K562 (cell line): ENCODE results near the gene STRA6. TPM values are rescaled to one million over a fixed set of nuclear protein-coding genes. Genes with fewer than 3 reads are reported as not detected.

ENCODE experiments used
- ATAC-seq: fragments of 200-7000 bp; cut with Tn5 transposase; 3 replicates; pipeline ENCODE4 v1.9.1; 2020; ENCODE audit warnings: moderate library complexity
- BruUV-seq: library from RNA; stranded (reverse); fragments of 400-500 nt; replicated peaks from 2 replicates; lab custom pipeline; 2021; lab: Mats Ljungman, UMichigan
- CTCF ChIA-PET: fragments of 300-600 bp; formaldehyde crosslinking; extraction: SDS; loops from one replicate; lab custom pipeline; 2021; ENCODE audit warnings: low intra/inter-chr PET ratio; lab: Yijun Ruan, JAX
- POLR2A ChIA-PET: fragments of 300-600, 350-650 bp; sonication (Branson Sonifier 250); formaldehyde crosslinking; extraction: SDS; loops from one replicate; lab custom pipeline; 2021; ENCODE audit warnings: antibody characterized with exemption, inconsistent platforms; lab: Yijun Ruan, JAX
- DNase-seq, 4 experiments: peaks; one replicate each; pipeline versions ENCODE4 v3.0.0 to v3.0.0-alpha.2; 2011 to 2018; ENCODE audit warnings: low spot score in 3 of 4, mixed read lengths in 3 of 4; ENCODE audit errors: extremely low read depth in 1 of 4
- FAIRE-seq: peaks from 2 replicates; lab custom pipeline; 2011; peaks lifted over from hg19 to GRCh38; lab: Jason Lieb, UNC
- H2AFZ ChIP-seq: 2 replicates; pipeline ENCODE4 v1.6.0; 2011; ENCODE audit warnings: low read depth, low read length, control low read depth, inconsistent platforms
- H3K27ac ChIP-seq: fragments of 200-600 bp; 3 replicates; pipeline ENCODE4 v1.8.0; 2011; ENCODE audit warnings: low read depth, mild to moderate bottlenecking, control low read depth, inconsistent platforms, low read length, moderate library complexity, mixed read lengths; ENCODE audit errors: extremely low read depth
- H3K27me3 ChIP-seq, 2 experiments: fragments of 300-600 bp in 1 of 2; 2 replicates in 1 of 2; 3 replicates in 1 of 2; pipeline versions ENCODE4 v1.6.0 to v1.8.0; 2011; ENCODE audit warnings: inconsistent platforms in 2 of 2, low read length in 2 of 2, mild to moderate bottlenecking in 1 of 2, mixed read lengths in 1 of 2, moderate library complexity in 1 of 2; ENCODE audit not compliant: control insufficient read depth in 2 of 2, insufficient read depth in 2 of 2
- H3K36me3 ChIP-seq: fragments of 300-600 bp; 3 replicates; pipeline ENCODE4 v1.8.0; 2011; ENCODE audit warnings: mild to moderate bottlenecking, low read length, inconsistent platforms; ENCODE audit not compliant: control insufficient read depth, insufficient read depth
- H3K4me1 ChIP-seq, 2 experiments: fragments of 200-600 bp in 1 of 2; replicated peaks in 1 of 2; 2 replicates in 1 of 2; 3 replicates in 1 of 2; pipeline versions ENCODE4 v1.5.1 to v1.8.0; 2011; ENCODE audit warnings: inconsistent platforms in 2 of 2, low read length in 2 of 2, mild to moderate bottlenecking in 1 of 2, mixed read lengths in 1 of 2, moderate library complexity in 1 of 2; ENCODE audit not compliant: control insufficient read depth in 2 of 2, insufficient read depth in 2 of 2
- H3K4me2 ChIP-seq: 2 replicates; pipeline ENCODE4 v1.6.1; 2011; ENCODE audit warnings: low read length, control low read depth, inconsistent platforms, mixed read lengths; ENCODE audit not compliant: insufficient read depth
- H3K4me3 ChIP-seq: fragments of 200-600 bp; sonication (generic), shearing (Covaris generic); 2 replicates; pipeline ENCODE4 v1.5.1; 2016; ENCODE audit warnings: control low read depth, inconsistent platforms
- H3K79me2 ChIP-seq: fragments of 200-600 bp; 3 replicates; pipeline ENCODE4 v1.8.0; 2011; ENCODE audit warnings: low read length, inconsistent platforms; ENCODE audit not compliant: control insufficient read depth, insufficient read depth
- H3K9ac ChIP-seq, 2 experiments: 2 replicates each; pipeline versions ENCODE4 v1.6.0 to v1.6.1; 2011; ENCODE audit warnings: low read depth in 2 of 2, low read length in 2 of 2, control low read depth in 1 of 2, inconsistent platforms in 1 of 2, mild to moderate bottlenecking in 1 of 2, mixed read lengths in 1 of 2; ENCODE audit not compliant: insufficient read depth in 1 of 2
- H3K9me1 ChIP-seq: one replicate; pipeline ENCODE4 v1.6.0; 2011; ENCODE audit warnings: inconsistent platforms, mild to moderate bottlenecking, low read length, moderate library complexity; ENCODE audit not compliant: control insufficient read depth, insufficient read depth
- H3K9me3 ChIP-seq: replicated peaks from 2 replicates; pipeline ENCODE4 v1.5.1; 2011; ENCODE audit warnings: low read depth, low read length, inconsistent platforms; ENCODE audit not compliant: control insufficient read depth, insufficient read depth
- H4K20me1 ChIP-seq: replicated peaks from 2 replicates; pipeline ENCODE4 v1.6.1; 2011; ENCODE audit warnings: low read length, inconsistent platforms, mixed read lengths; ENCODE audit not compliant: control insufficient read depth, insufficient read depth
- ARID2 ChIP-seq: fragments of 450-650 bp; IDR thresholded peaks from 2 replicates; pipeline ENCODE4 v1.6.1; 2017; ENCODE audit warnings: antibody characterized with exemption, mild to moderate bottlenecking
- CUX1 ChIP-seq: fragments of 200-800 bp; sonication (Bioruptor generic); IDR thresholded peaks from 2 replicates; pipeline ENCODE4 v1.6.1; 2016; ENCODE audit warnings: missing genetic modification characterization, missing compliant biosample characterization
- GATA2 ChIP-seq: sonication (generic); formaldehyde crosslinking; IDR thresholded peaks from 2 replicates; pipeline ENCODE4 v1.4.0; 2020; ENCODE audit warnings: mild to moderate bottlenecking, missing genetic modification reagents
- NR1H2 ChIP-seq: sonication (generic); formaldehyde crosslinking; IDR thresholded peaks from 2 replicates; pipeline ENCODE4 v1.4.0; 2020; ENCODE audit warnings: mild to moderate bottlenecking, missing genetic modification reagents
- PML ChIP-seq: IDR thresholded peaks from 2 replicates; pipeline ENCODE4 v1.6.1; 2012; ENCODE audit warnings: low read length, inconsistent platforms
- TFE3 ChIP-seq: fragments of 450-650 bp; formaldehyde crosslinking; IDR thresholded peaks from 2 replicates; pipeline ENCODE4 v1.4.0; 2020; ENCODE audit warnings: mild to moderate bottlenecking, mixed read lengths
- ZNF184 ChIP-seq: sonication (generic); formaldehyde crosslinking; IDR thresholded peaks from 2 replicates; pipeline ENCODE4 v1.5.0; 2020; ENCODE audit warnings: missing genetic modification reagents
- WGBS: fragments of 100-300 bp; shearing (Covaris generic); methylation state at CpG from one replicate; pipeline ENCODE4 v1.1.6; 2016; ENCODE audit warnings: low coverage, mixed read lengths; ENCODE audit not compliant: insufficient coverage; ENCODE audit errors: missing lambda C conversion rate; 5-methylcytosine and 5-hydroxymethylcytosine counted together
- in situ Hi-C: fragments of 300-500 bp; cut with MboI; formaldehyde crosslinking; loops from 4 replicates; pipeline ENCODE4 v1.15.0; 2018; ENCODE audit warnings: inconsistent platforms, mixed read lengths
- intact Hi-C: fragments of 100-400 bp; cut with micrococcal nuclease; formaldehyde crosslinking; loops from 2 replicates; pipeline ENCODE4 v1.14.2; 2022
- polyA plus RNA-seq, 8 experiments: library from polyadenylated mRNA; depleted of rRNA in 4 of 8; stranded (reverse) in 5 of 8; unstranded in 3 of 8; fragments of >200 nt; fragmentation: Nextera tagmentation in 2 of 8; fragmentation: Illumina TruSeq in 1 of 8; extraction: Ambion mirVana in 2 of 8; extraction: Trizol in 1 of 8; gene quantifications; 2 replicates each; pipeline versions ENCODE4 v1.2.1 to v1.2.3, GENCODE V29; 2011 to 2014; ENCODE audit warnings: inconsistent platforms in 1 of 8, missing spikeins in 1 of 8
- total RNA-seq, 7 experiments: library from RNA; depleted of rRNA in 6 of 7; stranded (reverse); fragments of >200 nt in 6 of 7; fragmentation: Illumina TruSeq in 2 of 7; extraction: Trizol in 2 of 7; gene quantifications; 2 replicates each; pipeline versions ENCODE4 v1.2.1 to v1.2.3, GENCODE V29; 2011 to 2021; ENCODE audit warnings: low replicate concordance in 1 of 7
- TF ChIP-seq, protein P1 (sequence below): fragments of 450-650 bp; formaldehyde crosslinking; IDR thresholded peaks from 2 replicates; pipeline ENCODE4 v1.4.0; 2022; ENCODE audit warnings: missing genetic modification characterization

STRA6 gene
- total and polyA plus RNA-seq, 9 of the 15 experiments (the other 6 are each of a cell fraction or from before 2014, with no cell fraction given): 0.04 to 2.0 (median 0.43) TPM; not detected in 2

DNA sequence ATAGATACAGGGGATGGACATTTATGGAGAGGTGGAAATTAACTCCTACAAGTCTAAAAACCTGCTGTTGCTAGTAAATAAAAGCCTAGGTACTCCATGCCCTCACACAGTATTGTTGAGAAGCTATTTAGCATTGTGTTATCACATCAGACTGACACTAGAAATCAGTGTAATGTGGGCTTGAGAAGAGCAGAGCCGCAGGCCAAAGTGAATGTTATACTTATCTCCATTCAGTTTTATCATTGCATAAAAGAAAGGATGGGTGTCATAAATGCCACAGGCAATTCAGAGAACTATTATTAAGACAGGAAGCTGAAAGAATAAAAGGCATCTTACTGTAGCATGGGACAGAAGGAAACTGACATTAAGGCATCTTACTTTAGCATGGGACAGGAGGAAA, 42.8 kb downstream of the STRA6 start (continued):
- TF ChIP-seq CUX1 (CRISPR knock-in tag): no peak
- no peak for TF ChIP-seq ZNF184 (CRISPR knock-in tag)
- TF ChIP-seq, all 486 proteins: peak for 0

DNA sequence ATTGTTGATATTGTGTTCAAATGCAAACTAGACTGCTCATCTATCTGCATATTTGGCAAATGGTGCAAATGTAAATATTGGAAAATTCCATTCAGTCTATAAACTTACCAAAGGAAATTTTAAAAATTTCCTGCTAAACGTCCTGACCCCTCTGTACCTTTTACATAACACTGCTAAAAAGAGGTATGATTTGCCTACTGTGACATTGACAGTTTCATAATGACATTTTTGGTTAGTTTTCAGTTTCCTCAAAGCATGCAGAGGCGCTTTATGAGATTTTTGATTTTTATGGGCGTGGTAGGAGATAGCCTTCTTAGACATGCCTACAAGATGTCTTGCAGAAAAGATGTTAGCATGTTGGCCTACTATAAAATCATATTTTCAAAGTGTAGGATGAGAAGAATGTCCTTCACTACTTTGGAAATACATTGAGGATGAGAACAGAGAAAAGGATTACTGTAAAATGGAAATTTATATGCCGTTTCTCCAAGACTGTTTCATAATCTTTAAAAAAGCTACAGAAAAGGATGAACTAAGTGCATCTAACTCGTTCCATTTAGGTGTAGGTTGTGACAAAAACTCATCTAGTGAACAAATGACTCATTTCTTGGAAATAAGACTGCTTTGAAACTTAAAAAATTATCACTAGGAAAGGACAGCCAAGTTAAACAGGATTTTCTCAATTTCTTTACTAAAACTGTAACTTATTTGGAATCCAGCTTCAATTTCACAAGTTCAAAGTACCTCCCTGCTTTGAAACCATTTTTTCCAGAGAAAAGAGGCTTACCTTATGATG, 43.5 kb downstream of the STRA6 start:
- Histone ChIP-seq H3K4me2 (no peak overlapping the region), H3K27ac (no peak overlapping the region), H3K9me1 (no peaks in the 10 kb centered on the region), H3K9ac (no peak overlapping the region), H3K4me1 (no peaks in the 10 kb centered on the region), H3K27me3 (peaks cover 21 to 27% of the 10 kb centered on the region in 2 experiments), H3K9me3 (no peaks in the 10 kb centered on the region), H4K20me1 (peaks cover 15% of the 10 kb centered on the region; the same call in 1 of the 2 replicates), H3K36me3 (no peaks in the 10 kb centered on the region), H2AFZ (no peak overlapping the region), H3K4me3 (no peak overlapping the region), H3K79me2 (no peaks in the 10 kb centered on the region)
- no peak for ATAC-seq
- intact Hi-C loops: no loop called here
- BruUV-seq: no TSS peak
- no peak for DNase-seq
- TF ChIP-seq ARID2: no peak
- TF ChIP-seq NR1H2: no peak
- TF ChIP-seq PML: no peak
- no peak for TF ChIP-seq TFE3 (CRISPR knock-in tag)
- TF ChIP-seq GATA2 (CRISPR knock-in tag): no peak
- TF ChIP-seq, protein P1, sequence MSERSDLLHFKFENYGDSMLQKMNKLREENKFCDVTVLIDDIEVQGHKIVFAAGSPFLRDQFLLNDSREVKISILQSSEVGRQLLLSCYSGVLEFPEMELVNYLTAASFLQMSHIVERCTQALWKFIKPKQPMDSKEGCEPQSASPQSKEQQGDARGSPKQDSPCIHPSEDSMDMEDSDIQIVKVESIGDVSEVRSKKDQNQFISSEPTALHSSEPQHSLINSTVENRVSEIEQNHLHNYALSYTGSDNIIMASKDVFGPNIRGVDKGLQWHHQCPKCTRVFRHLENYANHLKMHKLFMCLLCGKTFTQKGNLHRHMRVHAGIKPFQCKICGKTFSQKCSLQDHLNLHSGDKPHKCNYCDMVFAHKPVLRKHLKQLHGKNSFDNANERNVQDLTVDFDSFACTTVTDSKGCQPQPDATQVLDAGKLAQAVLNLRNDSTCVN: no peak
- 1% methylated on average over 5 of the region's 5 CpGs for WGBS
- in situ Hi-C loops: no loop called here
- no peak for FAIRE-seq
- POLR2A ChIA-PET: interaction anchor here (0.6 kb wide), 1 partner anchor 364 kb away, joined by 3 read pairs; no protein-coding TSS in a partner anchor
- CTCF ChIA-PET: no interaction called here
